ENCODE results near the gene USP5. TPM values are rescaled to one million over a fixed set of nuclear protein-coding genes. Genes with fewer than 3 reads are reported as not detected.
A peak's percentile ranks its signal among the peaks of the same experiment; 100 is the strongest.

The USP5 gene
- total and polyA plus RNA-seq, 7 donors, result 25.4 to 51.5 (median 41.1) TPM

DNA sequence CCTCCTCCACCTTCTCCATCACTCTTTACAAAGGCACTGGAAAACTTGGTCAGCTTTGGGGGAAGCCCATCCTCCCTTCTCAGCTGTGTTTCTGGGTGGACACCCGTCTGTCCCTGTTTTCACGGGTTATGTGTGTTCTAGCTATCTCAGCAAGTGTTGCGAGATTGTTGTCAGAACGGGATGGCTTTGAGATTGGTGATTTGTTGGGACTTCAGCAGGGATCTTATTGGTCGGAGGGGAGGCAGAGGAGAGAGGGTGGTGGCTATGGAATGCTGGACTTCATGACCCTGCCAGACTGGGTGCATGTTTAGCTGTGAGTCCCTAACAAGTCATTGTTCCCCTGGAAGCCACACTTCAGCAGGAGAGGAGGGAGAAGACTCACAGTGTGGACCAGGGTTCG lies 2.1 kb downstream of the USP5 start:
- TF ChIP-seq EP300 (IDR thresholded peaks at IDR 0.05) (no peak), POLR2AphosphoS5 (IDR thresholded peaks at IDR 0.05) (no peak), POLR2A (IDR thresholded peaks at IDR 0.05) (no peak)
- TF ChIP-seq, protein P1, sequence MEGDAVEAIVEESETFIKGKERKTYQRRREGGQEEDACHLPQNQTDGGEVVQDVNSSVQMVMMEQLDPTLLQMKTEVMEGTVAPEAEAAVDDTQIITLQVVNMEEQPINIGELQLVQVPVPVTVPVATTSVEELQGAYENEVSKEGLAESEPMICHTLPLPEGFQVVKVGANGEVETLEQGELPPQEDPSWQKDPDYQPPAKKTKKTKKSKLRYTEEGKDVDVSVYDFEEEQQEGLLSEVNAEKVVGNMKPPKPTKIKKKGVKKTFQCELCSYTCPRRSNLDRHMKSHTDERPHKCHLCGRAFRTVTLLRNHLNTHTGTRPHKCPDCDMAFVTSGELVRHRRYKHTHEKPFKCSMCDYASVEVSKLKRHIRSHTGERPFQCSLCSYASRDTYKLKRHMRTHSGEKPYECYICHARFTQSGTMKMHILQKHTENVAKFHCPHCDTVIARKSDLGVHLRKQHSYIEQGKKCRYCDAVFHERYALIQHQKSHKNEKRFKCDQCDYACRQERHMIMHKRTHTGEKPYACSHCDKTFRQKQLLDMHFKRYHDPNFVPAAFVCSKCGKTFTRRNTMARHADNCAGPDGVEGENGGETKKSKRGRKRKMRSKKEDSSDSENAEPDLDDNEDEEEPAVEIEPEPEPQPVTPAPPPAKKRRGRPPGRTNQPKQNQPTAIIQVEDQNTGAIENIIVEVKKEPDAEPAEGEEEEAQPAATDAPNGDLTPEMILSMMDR (IDR thresholded peaks at IDR 0.05), result no peak
- intact Hi-C loops (cut with DNase I), result no loop called here
- peaks cover 31 to 44% (median 35%) of the 10 kb centered on the region in 4 donors for H3K36me3 ChIP-seq
- no peaks in the 10 kb centered on the region for H3K27me3 ChIP-seq
- peaks cover 0 to 22% (median 15%) of the 10 kb centered on the region in 4 donors for H3K4me1 ChIP-seq
- H3K27ac ChIP-seq, result peak overlapping the region; percentile 91 to 99 (median 96)
- DNase-seq, result no peak
- WGBS, 2 donors, result 82 to 90% methylated on average over 6 of the region's 6 CpGs
- H3K4me3 ChIP-seq, result no peak overlapping the region
- no peaks in the 10 kb centered on the region for H3K9me3 ChIP-seq

DNA sequence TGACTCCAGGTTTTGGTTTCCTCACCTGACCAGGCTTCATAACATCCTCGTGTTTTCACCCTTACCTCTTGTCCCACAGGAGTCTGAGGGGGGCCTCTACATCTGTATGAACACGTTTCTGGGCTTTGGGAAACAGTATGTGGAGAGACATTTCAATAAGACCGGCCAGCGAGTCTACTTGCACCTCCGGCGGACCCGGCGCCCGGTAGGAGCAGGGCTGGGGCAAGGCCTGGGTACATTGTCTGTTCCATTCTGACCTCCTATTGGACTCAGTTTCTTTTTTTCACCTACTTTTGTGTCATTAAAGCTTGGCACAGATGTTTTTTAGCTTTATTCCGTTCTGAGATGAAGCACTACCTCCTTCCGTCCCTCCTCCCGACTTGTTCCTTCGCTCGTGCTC lies 3.4 kb downstream of the USP5 start:
- no peaks in the 10 kb centered on the region for H3K9me3 ChIP-seq
- TF ChIP-seq POLR2A (IDR thresholded peaks at IDR 0.05), result no peak
- TF ChIP-seq POLR2AphosphoS5 (IDR thresholded peaks at IDR 0.05), result no peak
- TF ChIP-seq, protein P1 (IDR thresholded peaks at IDR 0.05), result no peak
- TF ChIP-seq EP300 (IDR thresholded peaks at IDR 0.05), result no peak
- no peak for DNase-seq
- WGBS, 2 donors, result 92 to 94% methylated on average over 14 of the region's 14 CpGs
- H3K4me1 ChIP-seq, result peaks cover 0 to 22% (median 15%) of the 10 kb centered on the region in 4 donors
- H3K27me3 ChIP-seq, result no peaks in the 10 kb centered on the region
- H3K27ac ChIP-seq, result peak overlapping the region in 1 of 4 donors; percentile 6
- intact Hi-C loops (cut with DNase I), result no loop called here
- H3K4me3 ChIP-seq, result no peak overlapping the region
- H3K36me3 ChIP-seq, result peaks cover 31 to 52% (median 47%) of the 10 kb centered on the region in 4 donors

DNA sequence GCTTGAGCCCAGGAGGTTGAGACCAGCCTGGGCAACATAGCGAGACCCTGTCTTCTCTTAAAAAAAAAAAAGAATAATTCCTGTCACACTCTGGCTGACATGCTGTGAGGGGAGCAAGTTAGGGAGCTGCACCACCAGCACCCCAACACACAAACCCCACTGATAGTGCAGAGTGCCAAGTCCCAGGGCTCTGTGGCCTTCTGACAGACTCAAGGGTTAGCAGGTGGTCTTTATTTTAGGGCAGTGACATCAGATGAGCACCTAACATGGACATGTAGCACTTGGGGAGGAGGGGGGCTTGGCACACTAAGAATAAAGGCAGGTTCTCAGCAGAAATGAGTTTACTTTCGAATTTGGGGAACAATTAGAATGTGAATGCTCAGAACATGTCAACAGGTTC lies 6.8 kb downstream of the USP5 start:
- intact Hi-C loops (cut with DNase I), result no loop called here
- Histone ChIP-seq H3K27ac (no peak overlapping the region), H3K9me3 (no peaks in the 10 kb centered on the region), H3K4me3 (no peak overlapping the region), H3K27me3 (no peaks in the 10 kb centered on the region), H3K4me1 (peaks cover 0 to 5% (median 2%) of the 10 kb centered on the region in 4 donors), H3K36me3 (peaks cover 49 to 87% (median 75%) of the 10 kb centered on the region in 4 donors)
- no peak for DNase-seq
- TF ChIP-seq POLR2A (IDR thresholded peaks at IDR 0.05) (no peak), POLR2AphosphoS5 (IDR thresholded peaks at IDR 0.05) (no peak), EP300 (IDR thresholded peaks at IDR 0.05) (no peak)
- WGBS, 2 donors, result 96 to 99% methylated on average over 2 of the region's 2 CpGs

DNA sequence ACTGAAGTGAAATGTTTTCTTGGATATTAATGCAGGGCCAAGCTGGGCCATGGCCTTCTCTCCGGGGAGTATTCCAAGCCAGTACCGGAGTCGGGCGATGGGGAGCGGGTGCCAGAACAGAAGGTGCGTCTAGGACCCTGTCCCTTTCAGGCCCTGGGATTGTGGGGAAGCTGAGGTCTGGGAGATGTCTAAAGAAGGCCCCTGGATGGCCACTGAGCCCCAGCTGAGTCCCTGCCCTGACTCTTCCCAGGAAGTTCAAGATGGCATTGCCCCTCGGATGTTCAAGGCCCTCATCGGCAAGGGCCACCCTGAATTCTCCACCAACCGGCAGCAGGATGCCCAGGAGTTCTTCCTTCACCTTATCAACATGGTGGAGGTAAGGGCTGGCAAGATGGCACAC lies 8.2 kb downstream of the USP5 start:
- no peaks in the 10 kb centered on the region for H3K27me3 ChIP-seq
- TF ChIP-seq POLR2AphosphoS5 (IDR thresholded peaks at IDR 0.05) (no peak), POLR2A (IDR thresholded peaks at IDR 0.05) (no peak), EP300 (IDR thresholded peaks at IDR 0.05) (no peak)
- no peaks in the 10 kb centered on the region for H3K9me3 ChIP-seq
- no peaks in the 10 kb centered on the region for H3K4me1 ChIP-seq
- DNase-seq, result no peak
- H3K27ac ChIP-seq, result no peak overlapping the region
- WGBS, 2 donors, result 97 to 98% methylated on average over 9 of the region's 9 CpGs
- peaks cover 49 to 100% (median 81%) of the 10 kb centered on the region in 4 donors for H3K36me3 ChIP-seq
- H3K4me3 ChIP-seq, result no peak overlapping the region
- intact Hi-C loops (cut with DNase I), result loop anchor here (10.0 kb wide), 1 partner anchor 255 kb away; no protein-coding TSS in a partner anchor

DNA sequence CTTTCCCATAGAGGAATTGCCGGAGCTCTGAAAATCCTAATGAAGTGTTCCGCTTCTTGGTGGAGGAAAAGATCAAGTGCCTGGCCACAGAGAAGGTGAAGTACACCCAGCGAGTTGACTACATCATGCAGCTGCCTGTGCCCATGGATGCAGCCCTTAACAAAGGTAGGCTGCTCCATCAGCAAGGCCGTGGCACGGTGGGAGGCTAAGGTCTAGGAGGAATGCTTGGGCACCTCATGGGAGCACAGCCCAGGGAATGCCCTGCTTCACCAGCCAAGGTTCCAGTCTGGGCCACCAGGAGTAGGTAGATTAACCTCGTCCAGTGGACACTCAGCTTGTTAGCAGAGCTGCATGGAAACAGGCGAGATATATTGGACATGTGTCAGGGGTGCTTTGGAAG lies 9.0 kb downstream of the USP5 start:
- Histone ChIP-seq H3K4me1 (no peaks in the 10 kb centered on the region), H3K36me3 (peaks cover 46 to 100% (median 78%) of the 10 kb centered on the region in 4 donors), H3K4me3 (no peak overlapping the region), H3K27me3 (no peaks in the 10 kb centered on the region), H3K9me3 (no peaks in the 10 kb centered on the region), H3K27ac (no peak overlapping the region)
- intact Hi-C loops (cut with DNase I), result loop anchor here (10.0 kb wide), 1 partner anchor 254 kb away; no protein-coding TSS in a partner anchor
- no peak for DNase-seq
- no peak for TF ChIP-seq POLR2AphosphoS5 (IDR thresholded peaks at IDR 0.05)
- TF ChIP-seq EP300 (IDR thresholded peaks at IDR 0.05), result no peak
- no peak for TF ChIP-seq POLR2A (IDR thresholded peaks at IDR 0.05)
- TF ChIP-seq, protein P1 (IDR thresholded peaks at IDR 0.05), result no peak
- WGBS, 2 donors, result 97 to 98% methylated on average over 7 of the region's 7 CpGs

DNA sequence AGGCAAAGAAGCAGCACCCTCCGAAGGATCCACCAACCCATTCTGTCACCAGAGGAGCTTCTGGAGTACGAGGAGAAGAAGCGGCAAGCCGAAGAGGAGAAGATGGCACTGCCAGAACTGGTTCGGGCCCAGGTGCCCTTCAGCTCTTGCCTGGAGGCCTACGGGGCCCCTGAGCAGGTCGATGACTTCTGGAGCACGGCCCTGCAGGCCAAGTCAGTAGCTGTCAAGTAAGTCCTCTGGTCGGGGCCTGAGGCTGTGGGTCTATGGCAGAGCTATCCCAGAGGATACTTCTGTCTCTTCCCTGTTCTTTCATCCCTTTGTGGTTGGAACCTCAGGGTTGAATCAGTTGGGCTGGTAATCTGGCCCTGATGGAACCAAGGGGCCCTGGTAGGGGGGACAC lies 9.4 kb downstream of the USP5 start:
- no peak overlapping the region for H3K4me3 ChIP-seq
- H3K27me3 ChIP-seq, result no peaks in the 10 kb centered on the region
- intact Hi-C loops (cut with DNase I), result loop anchor here (10.0 kb wide), 1 partner anchor 253 kb away; no protein-coding TSS in a partner anchor
- H3K9me3 ChIP-seq, result no peaks in the 10 kb centered on the region
- H3K36me3 ChIP-seq, result peaks cover 41 to 99% (median 77%) of the 10 kb centered on the region in 4 donors
- DNase-seq, result no peak
- H3K4me1 ChIP-seq, result peaks cover 0 to 1% (median 0%) of the 10 kb centered on the region in 4 donors
- 96% methylated on average over 9 of the region's 9 CpGs for WGBS, 2 donors
- no peak overlapping the region for H3K27ac ChIP-seq
- TF ChIP-seq EP300 (IDR thresholded peaks at IDR 0.05), result no peak
- TF ChIP-seq POLR2A (IDR thresholded peaks at IDR 0.05), result no peak
- no peak for TF ChIP-seq POLR2AphosphoS5 (IDR thresholded peaks at IDR 0.05)
- TF ChIP-seq, protein P1 (IDR thresholded peaks at IDR 0.05), result no peak
